H1 (cell line): ENCODE data around the gene RELB. TPM values are rescaled to one million over a fixed set of nuclear protein-coding genes. Genes with fewer than 3 reads are reported as not detected.

Experiments
- CTCF ChIA-PET: fragments of 300-600 bp; sonication (Branson Sonifier 250); formaldehyde crosslinking; loops from one replicate; lab custom pipeline; 2021; ENCODE audit not compliant: partially characterized antibody; lab: Charles Lee
- POLR2A ChIA-PET: fragments of 300-600 bp; sonication (Branson Sonifier 250); formaldehyde crosslinking; loops from one replicate; lab custom pipeline; 2021; ENCODE audit warnings: inconsistent platforms; ENCODE audit not compliant: partially characterized antibody; lab: Charles Lee
- DNase-seq, 2 experiments: peaks; one replicate each; pipeline versions ENCODE4 v3.0.0 to v3.0.0-alpha.2; 2010 to 2022; ENCODE audit warnings: low spot score in 2 of 2, low read depth in 1 of 2, mixed read lengths in 1 of 2
- FAIRE-seq: peaks from 2 replicates; lab custom pipeline; 2011; peaks lifted over from hg19 to GRCh38; lab: Jason Lieb, UNC
- H2AFZ ChIP-seq: 2 replicates; pipeline ENCODE4 v1.8.1; 2012; ENCODE audit warnings: low read length, inconsistent platforms
- H2AK5ac ChIP-seq: 2 replicates; pipeline ENCODE4 v1.6.1; 2013; ENCODE audit warnings: low read depth, low read length
- H2BK120ac ChIP-seq: replicated peaks from 2 replicates; pipeline ENCODE3; 2013; ENCODE audit warnings: low read depth, low read length, inconsistent platforms
- H2BK12ac ChIP-seq: 2 replicates; pipeline ENCODE4 v1.6.1; 2013; ENCODE audit warnings: low read depth, low read length
- H2BK15ac ChIP-seq: 2 replicates; pipeline ENCODE4 v1.6.1; 2013; ENCODE audit warnings: low read length
- H2BK20ac ChIP-seq: 2 replicates; pipeline ENCODE4 v1.6.1; 2013; ENCODE audit warnings: low read length
- H2BK5ac ChIP-seq: 2 replicates; pipeline ENCODE4 v1.6.1; 2013; ENCODE audit warnings: low read depth, low read length
- H3K14ac ChIP-seq: 2 replicates; pipeline ENCODE4 v1.6.1; 2013; ENCODE audit warnings: inconsistent platforms; ENCODE audit not compliant: insufficient read length
- H3K18ac ChIP-seq: 2 replicates; pipeline ENCODE4 v1.6.1; 2013; ENCODE audit warnings: low read length; ENCODE audit errors: extremely low read depth
- H3K23ac ChIP-seq: 2 replicates; pipeline ENCODE4 v1.6.1; 2013; ENCODE audit warnings: inconsistent platforms; ENCODE audit not compliant: insufficient read length
- H3K23me2 ChIP-seq: 2 replicates; pipeline ENCODE4 v1.6.1; 2013; ENCODE audit warnings: low read depth, low read length
- H3K27ac ChIP-seq: 2 replicates; pipeline ENCODE4 v1.6.1; 2011; ENCODE audit warnings: low read depth, low read length, inconsistent platforms
- H3K27me3 ChIP-seq, 4 experiments: replicated peaks in 1 of 4; 1 replicate in 1 of 4; 2 replicates in 3 of 4; pipeline versions ENCODE4 v1.6.1 to v1.8.1; 2011 to 2013; ENCODE audit warnings: low read length in 3 of 4, mild to moderate bottlenecking in 3 of 4, inconsistent platforms in 2 of 4, mixed read lengths in 2 of 4, moderate library complexity in 1 of 4; ENCODE audit not compliant: control insufficient read depth in 3 of 4, insufficient read depth in 3 of 4; ENCODE audit errors: extremely low read depth in 1 of 4
- H3K36me3 ChIP-seq, 4 experiments: 2 replicates each; pipeline versions ENCODE4 v1.6.1 to v1.8.1; 2011 to 2013; ENCODE audit warnings: mild to moderate bottlenecking in 4 of 4, low read length in 3 of 4, moderate library complexity in 2 of 4, control low read depth in 1 of 4, inconsistent platforms in 1 of 4; ENCODE audit not compliant: insufficient read depth in 4 of 4, control insufficient read depth in 2 of 4
- H3K4ac ChIP-seq: replicated peaks from 2 replicates; pipeline ENCODE3; 2013; ENCODE audit warnings: low read length, low read depth, mixed read lengths, inconsistent platforms; ENCODE audit not compliant: insufficient read length
- H3K4me1 ChIP-seq, 4 experiments: replicated peaks in 1 of 4; 1 replicate in 1 of 4; 2 replicates in 3 of 4; pipeline versions ENCODE4 v1.6.1 to v1.8.1; 2011 to 2013; ENCODE audit warnings: low read length in 3 of 4, inconsistent platforms in 2 of 4, mixed read lengths in 1 of 4; ENCODE audit not compliant: insufficient read depth in 4 of 4, control insufficient read depth in 3 of 4
- H3K4me2 ChIP-seq, 2 experiments: 2 replicates each; pipeline versions ENCODE4 v1.6.1 to v1.8.1; 2011 to 2013; ENCODE audit warnings: low read depth in 2 of 2, low read length in 2 of 2, control low read depth in 1 of 2, inconsistent platforms in 1 of 2, mild to moderate bottlenecking in 1 of 2; ENCODE audit not compliant: insufficient read depth in 1 of 2
- H3K4me3 ChIP-seq, 4 experiments: fragments of 200-600, 300-600 bp in 1 of 4; sonication (generic), shearing (Covaris generic), sonication (Bioruptor Twin) in 1 of 4; 2 replicates each; pipeline versions ENCODE4 v1.5.1 to v1.8.1; 2011 to 2016; ENCODE audit warnings: low read length in 4 of 4, low read depth in 3 of 4, control low read depth in 2 of 4, inconsistent platforms in 2 of 4, mild to moderate bottlenecking in 2 of 4, mixed read lengths in 1 of 4, moderate library complexity in 1 of 4; ENCODE audit not compliant: insufficient read depth in 2 of 4; ENCODE audit errors: extremely low read depth in 1 of 4
- H3K56ac ChIP-seq: replicated peaks from 2 replicates; pipeline ENCODE3; 2013; ENCODE audit warnings: low read depth, mild to moderate bottlenecking, mixed read lengths, low read length, inconsistent platforms; ENCODE audit not compliant: insufficient read length
- H3K79me1 ChIP-seq: 2 replicates; pipeline ENCODE4 v1.6.1; 2013; ENCODE audit warnings: low read depth, low read length, control low read depth
- H3K79me2 ChIP-seq, 2 experiments: 2 replicates each; pipeline versions ENCODE4 v1.6.1 to v1.8.1; 2012 to 2013; ENCODE audit warnings: low read length in 2 of 2, mild to moderate bottlenecking in 2 of 2, inconsistent platforms in 1 of 2; ENCODE audit not compliant: insufficient read depth in 2 of 2, control insufficient read depth in 1 of 2
- H3K9ac ChIP-seq, 4 experiments: replicated peaks in 1 of 4; 1 replicate in 1 of 4; 2 replicates in 3 of 4; pipeline versions ENCODE4 v1.6.1 to v1.8.1; 2011 to 2013; ENCODE audit warnings: low read depth in 3 of 4, low read length in 3 of 4, control low read depth in 2 of 4, mild to moderate bottlenecking in 2 of 4, moderate library complexity in 2 of 4, inconsistent platforms in 1 of 4; ENCODE audit errors: extremely low read depth in 1 of 4
- H3K9me3 ChIP-seq, 2 experiments: 2 replicates each; pipeline versions ENCODE4 v1.6.1 to v1.8.1; 2012 to 2013; ENCODE audit warnings: mild to moderate bottlenecking in 2 of 2, moderate library complexity in 2 of 2, control low read depth in 1 of 2, inconsistent platforms in 1 of 2, low read depth in 1 of 2, low read length in 1 of 2, mixed read lengths in 1 of 2; ENCODE audit not compliant: insufficient read depth in 2 of 2
- H4K20me1 ChIP-seq, 2 experiments: replicated peaks in 1 of 2; 2 replicates each; pipeline versions ENCODE3 to v1.8.1; 2011 to 2013; ENCODE audit warnings: inconsistent platforms in 2 of 2, low read length in 2 of 2, mild to moderate bottlenecking in 1 of 2; ENCODE audit not compliant: insufficient read depth in 2 of 2, control insufficient read depth in 1 of 2
- H4K5ac ChIP-seq: 2 replicates; pipeline ENCODE4 v1.6.1; 2013; ENCODE audit warnings: low read length, low read depth, mixed read lengths, inconsistent platforms; ENCODE audit not compliant: insufficient read length
- H4K8ac ChIP-seq: 2 replicates; pipeline ENCODE4 v1.8.0; 2013; ENCODE audit warnings: mild to moderate bottlenecking, moderate library complexity, low read length, inconsistent platforms; ENCODE audit not compliant: insufficient read depth; ENCODE audit errors: extremely low read depth
- H4K91ac ChIP-seq: replicated peaks from 2 replicates; pipeline ENCODE3; 2013; ENCODE audit warnings: low read length, mixed read lengths, inconsistent platforms; ENCODE audit not compliant: insufficient read length
- HDAC2 ChIP-seq, 2 experiments: fragments of 300-600 bp in 1 of 2; sonication (generic) in 1 of 2; IDR thresholded peaks; 2 replicates each; pipeline ENCODE4 v1.6.1; 2011 to 2012; ENCODE audit warnings: low read depth in 2 of 2, low read length in 2 of 2, mild to moderate bottlenecking in 2 of 2, moderate library complexity in 2 of 2, borderline replicate concordance in 1 of 2, inconsistent platforms in 1 of 2
- HDAC6 ChIP-seq: IDR thresholded peaks from one replicate; pipeline ENCODE4 v1.7.1; 2012; ENCODE audit warnings: low read depth, mild to moderate bottlenecking, inconsistent platforms, low read length, moderate library complexity
- KDM4A ChIP-seq: IDR thresholded peaks from one replicate; pipeline ENCODE4 v1.7.1; 2012; ENCODE audit warnings: low read depth, mild to moderate bottlenecking, moderate library complexity, low read length, inconsistent platforms; ENCODE audit not compliant: severe bottlenecking
- WGBS, 2 experiments: shearing (Covaris generic) in 1 of 2; methylation state at CpG; one replicate each; pipeline versions ENCODE4 v1.1.6 to v1.1.7; 2013 to 2015; ENCODE audit warnings: low lambda C conversion rate in 2 of 2, mixed read lengths in 2 of 2, inconsistent platforms in 1 of 2, low coverage in 1 of 2, missing lambda C conversion rate in 1 of 2; ENCODE audit not compliant: insufficient replicate concordance in 2 of 2, insufficient coverage in 1 of 2, insufficient read length in 1 of 2; ENCODE audit errors: extremely low coverage in 1 of 2, missing lambda C conversion rate in 1 of 2; 5-methylcytosine and 5-hydroxymethylcytosine counted together
- polyA plus RNA-seq, 7 experiments: library from polyadenylated mRNA; depleted of rRNA in 3 of 7; stranded (reverse) in 5 of 7; unstranded in 2 of 7; fragments of >200 nt in 5 of 7; fragments of 200-250 nt in 2 of 7; gene quantifications; 1 replicate in 5 of 7; 2 replicates in 1 of 7; 4 replicates in 1 of 7; pipeline versions ENCODE4 v1.2.1 to v1.2.3, GENCODE V29; 2011 to 2013; ENCODE audit warnings: missing spikeins in 2 of 7, mixed read lengths in 2 of 7
- total RNA-seq: library from RNA; stranded (reverse); fragmentation: NEBNext Ultra II Directional; extraction: Animal tissue kit (Norgen Biotek cat#: 25700); gene quantifications from 2 replicates; pipeline ENCODE4 v1.2.1, GENCODE V29; 2021

RELB gene
- total and polyA plus RNA-seq, 2 of the 8 experiments (the other 6 are each of a cell fraction or from before 2014, with no cell fraction given) = 10.0 to 13.1 TPM

DNA sequence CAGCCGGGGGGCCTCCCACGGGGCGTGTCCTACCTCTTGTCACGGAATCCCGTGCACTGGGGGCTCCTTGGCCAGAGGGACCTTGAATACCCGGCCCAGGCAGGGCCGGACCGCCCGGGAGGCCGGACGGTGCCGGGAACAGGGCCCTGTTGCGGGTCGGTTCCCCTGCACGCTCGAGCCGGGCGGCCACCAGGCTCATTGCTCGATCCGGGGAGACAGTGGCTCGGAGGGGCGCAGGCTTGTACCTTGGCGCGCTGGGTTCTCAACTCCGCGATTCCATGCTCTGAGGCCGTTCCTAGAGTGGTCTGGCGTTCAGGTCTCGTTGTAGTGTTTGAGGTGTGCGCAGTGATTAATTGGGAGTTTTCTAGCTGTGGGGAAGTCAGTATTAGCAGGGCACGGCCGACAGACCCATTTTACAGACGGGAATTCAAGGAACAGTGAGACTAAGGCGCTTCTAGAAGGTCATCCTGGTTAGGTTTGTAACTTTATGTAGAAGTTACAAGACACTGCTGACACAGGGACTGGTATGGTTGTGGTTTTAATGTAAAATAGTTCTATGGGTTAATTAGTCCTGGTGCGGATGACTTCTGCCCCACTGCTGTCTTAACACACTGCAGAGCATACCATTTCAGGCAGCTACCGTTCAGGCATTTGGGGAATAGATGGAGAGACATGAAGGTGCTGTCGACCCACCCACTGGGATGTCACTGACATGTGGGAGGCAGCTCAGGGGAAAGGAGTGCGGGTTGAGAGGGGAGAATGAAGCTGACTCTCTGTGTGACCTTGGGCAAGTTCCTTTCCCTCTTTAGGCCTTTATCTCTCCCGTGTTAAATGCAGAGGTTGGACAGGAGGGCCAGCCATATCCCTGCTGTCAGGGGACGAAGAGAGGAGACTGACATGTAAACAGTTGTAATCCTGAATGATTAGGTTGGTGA is 45.5 kb upstream of the RELB start:
- peaks cover 24% of the 10 kb centered on the region for H3K79me1 ChIP-seq
- no peak overlapping the region for H4K91ac ChIP-seq
- H4K5ac ChIP-seq = no peak overlapping the region
- 23% methylated on average over 16 of the region's 40 CpGs; no CpG with 5 or more reads in 1 of the 2 experiments for WGBS, 2 experiments
- no peak overlapping the region for H2BK15ac ChIP-seq
- no peaks in the 10 kb centered on the region for H3K9me3 ChIP-seq
- H3K18ac ChIP-seq = no peak overlapping the region
- peak overlapping the region; percentile 68 to 95 (median 86) for H3K4me3 ChIP-seq
- no peak overlapping the region for H2BK20ac ChIP-seq
- peak overlapping the region; percentile 86 for H4K8ac ChIP-seq
- H3K4me1 ChIP-seq = peaks cover 0 to 7% (median 6%) of the 10 kb centered on the region in 4 experiments; a peak in 6 of 7 replicates
- H2AK5ac ChIP-seq = 0 out of 2 replicates have a peak overlapping the region, but pooled peaks have one; percentile 16
- no peak overlapping the region for H3K56ac ChIP-seq
- peak overlapping the region; percentile 82 to 97 (median 88) for H3K9ac ChIP-seq
- peak overlapping the region; percentile 78 to 84 for H3K4me2 ChIP-seq
- peaks cover 12% of the 10 kb centered on the region; the same call in 1 of the 2 replicates for H3K23me2 ChIP-seq
- FAIRE-seq (no peak), DNase-seq (no peak)
- ChIA-PET CTCF (interaction anchor here (0.6 to 4.2 kb wide), 3 partner anchors 33 to 104 kb away, joined by 3 to 17 read pairs (median 3); no protein-coding TSS in a partner anchor), POLR2A (interaction anchor here (0.6 to 11.6 kb wide), 15 partner anchors 10 to 137 kb away, joined by 3 to 121 read pairs (median 7); partner anchors contain the start of genes APOC2, APOE, PPP1R37 and RELB)
- peaks cover 0 to 2% (median 0%) of the 10 kb centered on the region in 4 experiments; a peak in 1 of 8 replicates for H3K36me3 ChIP-seq
- no peak overlapping the region for H3K14ac ChIP-seq
- H3K27me3 ChIP-seq = no peaks in the 10 kb centered on the region
- peaks cover 6 to 26% of the 10 kb centered on the region in 2 experiments for H4K20me1 ChIP-seq
- TF ChIP-seq KDM4A (peak; percentile 41), HDAC6 (no peak), HDAC2 (IDR thresholded peaks at IDR 0.05; ENCODE audit: borderline replicate concordance in 1 of 2, low read depth in 2 of 2, low read length in 2 of 2) (peak in 1 of 2 experiments; percentile 33; a peak in 1 of 4 replicates)
- H3K23ac ChIP-seq = no peak overlapping the region
- peaks cover 31 to 57% of the 10 kb centered on the region in 2 experiments for H3K79me2 ChIP-seq
- H3K27ac ChIP-seq = peak overlapping the region; percentile 35; the same call in 1 of the 2 replicates
- no peak overlapping the region for H3K4ac ChIP-seq
- H2BK5ac ChIP-seq = peak overlapping the region; percentile 35; the same call in 1 of the 2 replicates
- no peak overlapping the region for H2BK12ac ChIP-seq
- H2BK120ac ChIP-seq = no peak overlapping the region
- no peak overlapping the region for H2AFZ ChIP-seq
